ENCODE data around the gene MINDY2.

The MINDY2 gene

GRCh38 chr15:58900631-58901030 lies 129.5 kb downstream of the MINDY2 start:
- H3K27ac ChIP-seq (ENCODE audit: insufficient read depth in 1 of 2, low read depth in 1 of 2, low read length in 2 of 2, poor library complexity in 1 of 2, severe bottlenecking in 2 of 2) = no peak overlapping the region
- 100% methylated on average over 2 of the region's 3 CpGs for WGBS (ENCODE audit: insufficient coverage)
- POLR2A ChIA-PET = interaction anchor here (0.9 kb wide), 1 partner anchor 9 kb away, joined by 3 read pairs; no protein-coding TSS in a partner anchor
- no peak overlapping the region for H3K4me3 ChIP-seq (ENCODE audit: control insufficient read depth in 1 of 7, extremely low read depth in 1 of 7, insufficient read depth in 4 of 7, low read depth in 2 of 7, low read length in 6 of 7)
- H3K4me1 ChIP-seq (ENCODE audit: control extremely low read depth in 1 of 4, control insufficient read depth in 4 of 4, insufficient read depth in 4 of 4, low read length in 3 of 4) = no peaks in the 10 kb centered on the region
- H3K9me3 ChIP-seq (ENCODE audit: control extremely low read depth in 1 of 5, control insufficient read depth in 4 of 5, insufficient read depth in 2 of 5, low read depth in 1 of 5, low read length in 4 of 5) = no peaks in the 10 kb centered on the region
- CTCF ChIA-PET = no interaction called here
- H3K36me3 ChIP-seq (ENCODE audit: control insufficient read depth in 4 of 4, insufficient read depth in 4 of 4, low read length in 3 of 4) = peaks cover 9 to 56% (median 38%) of the 10 kb centered on the region in 4 experiments
- no peaks in the 10 kb centered on the region for H3K27me3 ChIP-seq (replicated peaks in 2 of 5; ENCODE audit: control insufficient read depth in 4 of 5, insufficient read depth in 5 of 5, low read length in 4 of 5)
- DNase-seq = no peak

GRCh38 chr15:58908550-58909309 lies 137.6 kb downstream of the MINDY2 start:
- Histone ChIP-seq H3K36me3 (ENCODE audit: control insufficient read depth in 4 of 4, insufficient read depth in 4 of 4, low read length in 3 of 4) (peaks cover 7 to 56% (median 32%) of the 10 kb centered on the region in 4 experiments), H3K4me3 (ENCODE audit: control insufficient read depth in 1 of 7, extremely low read depth in 1 of 7, insufficient read depth in 4 of 7, low read depth in 2 of 7, low read length in 6 of 7) (no peak overlapping the region), H3K9me3 (ENCODE audit: control extremely low read depth in 1 of 5, control insufficient read depth in 4 of 5, insufficient read depth in 2 of 5, low read depth in 1 of 5, low read length in 4 of 5) (no peaks in the 10 kb centered on the region), H3K27ac (ENCODE audit: insufficient read depth in 1 of 2, low read depth in 1 of 2, low read length in 2 of 2, poor library complexity in 1 of 2, severe bottlenecking in 2 of 2) (no peak overlapping the region), H3K27me3 (replicated peaks in 2 of 5; ENCODE audit: control insufficient read depth in 4 of 5, insufficient read depth in 5 of 5, low read length in 4 of 5) (no peaks in the 10 kb centered on the region), H3K4me1 (ENCODE audit: control extremely low read depth in 1 of 4, control insufficient read depth in 4 of 4, insufficient read depth in 4 of 4, low read length in 3 of 4) (no peaks in the 10 kb centered on the region)
- POLR2A ChIA-PET = no interaction called here
- no peak for DNase-seq
- WGBS (ENCODE audit: insufficient coverage) = no CpG with 5 or more reads among the region's 6 CpGs
- CTCF ChIA-PET = no interaction called here

- Histone ChIP-seq H3K4me1 (ENCODE audit: control extremely low read depth in 1 of 4, control insufficient read depth in 4 of 4, insufficient read depth in 4 of 4, low read length in 3 of 4) (no peaks in the 10 kb centered on the region), H3K9me3 (ENCODE audit: control extremely low read depth in 1 of 5, control insufficient read depth in 4 of 5, insufficient read depth in 2 of 5, low read depth in 1 of 5, low read length in 4 of 5) (no peaks in the 10 kb centered on the region), H3K4me3 (ENCODE audit: control insufficient read depth in 1 of 7, extremely low read depth in 1 of 7, insufficient read depth in 4 of 7, low read depth in 2 of 7, low read length in 6 of 7) (no peak overlapping the region), H3K27me3 (replicated peaks in 2 of 5; ENCODE audit: control insufficient read depth in 4 of 5, insufficient read depth in 5 of 5, low read length in 4 of 5) (no peaks in the 10 kb centered on the region), H3K27ac (ENCODE audit: insufficient read depth in 1 of 2, low read depth in 1 of 2, low read length in 2 of 2, poor library complexity in 1 of 2, severe bottlenecking in 2 of 2) (no peak overlapping the region), H3K36me3 (ENCODE audit: control insufficient read depth in 4 of 4, insufficient read depth in 4 of 4, low read length in 3 of 4) (peaks cover 16 to 61% (median 35%) of the 10 kb centered on the region in 4 experiments)
- no CpG with 5 or more reads among the region's 1 CpG for WGBS (ENCODE audit: insufficient coverage)
- DNase-seq = no peak
- ChIA-PET POLR2A (interaction anchor here (0.6 kb wide), 1 partner anchor 10 kb away, joined by 3 read pairs; no protein-coding TSS in a partner anchor), CTCF (no interaction called here)
Measured at GRCh38 chr15:58909616-58910015, 138.5 kb downstream of the MINDY2 start.

GRCh38 chr15:58910456-58910855 lies 139.4 kb downstream of the MINDY2 start:
- DNase-seq = no peak
- ChIA-PET CTCF (no interaction called here), POLR2A (no interaction called here)
- H3K27ac ChIP-seq (ENCODE audit: insufficient read depth in 1 of 2, low read depth in 1 of 2, low read length in 2 of 2, poor library complexity in 1 of 2, severe bottlenecking in 2 of 2) = no peak overlapping the region
- 100% methylated on average over 2 of the region's 4 CpGs for WGBS (ENCODE audit: insufficient coverage)
- no peaks in the 10 kb centered on the region for H3K9me3 ChIP-seq (ENCODE audit: control extremely low read depth in 1 of 5, control insufficient read depth in 4 of 5, insufficient read depth in 2 of 5, low read depth in 1 of 5, low read length in 4 of 5)
- peaks cover 20 to 69% (median 38%) of the 10 kb centered on the region in 4 experiments for H3K36me3 ChIP-seq (ENCODE audit: control insufficient read depth in 4 of 4, insufficient read depth in 4 of 4, low read length in 3 of 4)
- H3K4me3 ChIP-seq (ENCODE audit: control insufficient read depth in 1 of 7, extremely low read depth in 1 of 7, insufficient read depth in 4 of 7, low read depth in 2 of 7, low read length in 6 of 7) = no peak overlapping the region
- H3K27me3 ChIP-seq (replicated peaks in 2 of 5; ENCODE audit: control insufficient read depth in 4 of 5, insufficient read depth in 5 of 5, low read length in 4 of 5) = no peaks in the 10 kb centered on the region
- no peaks in the 10 kb centered on the region for H3K4me1 ChIP-seq (ENCODE audit: control extremely low read depth in 1 of 4, control insufficient read depth in 4 of 4, insufficient read depth in 4 of 4, low read length in 3 of 4)

All from common myeloid progenitor, CD34-positive (primary cell).